ENCODE data around the gene SCAMP1.

Gene SCAMP1

DNA sequence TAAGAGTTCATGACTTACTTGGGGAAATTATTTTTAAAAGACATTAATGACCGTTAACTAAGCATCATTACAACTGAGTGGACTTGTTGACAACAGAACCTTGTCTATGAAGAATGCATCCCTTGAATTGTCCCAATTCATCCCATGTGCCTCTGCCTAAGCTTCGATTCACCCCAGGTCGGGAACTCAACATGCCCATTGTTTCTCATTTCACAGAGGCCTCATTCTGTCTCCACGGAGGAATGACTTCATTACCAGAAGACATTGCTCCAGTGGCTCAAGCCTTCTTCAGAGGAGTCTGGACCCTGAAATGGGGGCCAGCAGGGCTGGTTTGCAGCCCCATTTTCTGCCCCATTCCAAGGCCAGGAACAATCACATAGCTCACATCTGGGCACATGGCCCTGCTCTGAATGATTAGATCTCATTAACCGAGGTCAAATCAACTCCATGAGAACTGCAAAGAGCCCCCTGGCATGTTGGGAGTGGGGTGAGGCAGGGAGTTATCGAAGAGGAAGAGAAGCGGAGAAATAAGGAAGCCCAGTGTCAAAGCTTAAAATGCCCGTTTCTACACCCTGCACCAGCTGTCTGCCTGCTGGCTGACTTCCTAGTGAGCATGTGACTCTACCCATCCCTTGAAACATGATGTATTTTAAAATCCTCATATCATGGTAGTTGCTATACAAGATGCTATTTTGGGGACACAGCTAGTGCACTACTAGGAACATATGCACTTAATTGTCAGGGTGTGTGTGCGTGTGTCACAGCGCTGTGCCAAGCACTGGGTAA is 150.9 kb downstream of the SCAMP1 start:
- Histone ChIP-seq H3K27me3 (ENCODE audit: insufficient read depth, low read length) (no peaks in the 10 kb centered on the region), H3K9me3 (ENCODE audit: low read length) (no peaks in the 10 kb centered on the region), H3K4me3 (ENCODE audit: low read depth, low read length, poor library complexity, severe bottlenecking) (peak overlapping the region; percentile 65), H3K79me2 (ENCODE audit: insufficient read depth, low read length) (peaks cover 23% of the 10 kb centered on the region), H2AFZ (ENCODE audit: low read length) (no peak overlapping the region), H3F3A (ENCODE audit: insufficient read depth, low read length) (no peaks in the 10 kb centered on the region), H3K27ac (ENCODE audit: low read depth, low read length, poor library complexity, severe bottlenecking) (peak overlapping the region; percentile 67), H3K9ac (ENCODE audit: low read length) (peak overlapping the region; percentile 62; the same call in 1 of the 2 replicates), H4K20me1 (ENCODE audit: insufficient read depth, low read length) (no peaks in the 10 kb centered on the region), H3K9me2 (ENCODE audit: low read depth, low read length) (no peaks in the 10 kb centered on the region), H3K4me2 (ENCODE audit: low read length) (peak overlapping the region; percentile 74), H3K36me3 (ENCODE audit: insufficient read depth, low read length) (peaks cover 18% of the 10 kb centered on the region), H3K4me1 (ENCODE audit: insufficient read depth, low read length, severe bottlenecking) (peaks cover 68% of the 10 kb centered on the region)
- no peak for TF ChIP-seq EZH2 (IDR thresholded peaks at IDR 0.05; ENCODE audit: borderline replicate concordance, low read length)
- TF ChIP-seq, protein P1, sequence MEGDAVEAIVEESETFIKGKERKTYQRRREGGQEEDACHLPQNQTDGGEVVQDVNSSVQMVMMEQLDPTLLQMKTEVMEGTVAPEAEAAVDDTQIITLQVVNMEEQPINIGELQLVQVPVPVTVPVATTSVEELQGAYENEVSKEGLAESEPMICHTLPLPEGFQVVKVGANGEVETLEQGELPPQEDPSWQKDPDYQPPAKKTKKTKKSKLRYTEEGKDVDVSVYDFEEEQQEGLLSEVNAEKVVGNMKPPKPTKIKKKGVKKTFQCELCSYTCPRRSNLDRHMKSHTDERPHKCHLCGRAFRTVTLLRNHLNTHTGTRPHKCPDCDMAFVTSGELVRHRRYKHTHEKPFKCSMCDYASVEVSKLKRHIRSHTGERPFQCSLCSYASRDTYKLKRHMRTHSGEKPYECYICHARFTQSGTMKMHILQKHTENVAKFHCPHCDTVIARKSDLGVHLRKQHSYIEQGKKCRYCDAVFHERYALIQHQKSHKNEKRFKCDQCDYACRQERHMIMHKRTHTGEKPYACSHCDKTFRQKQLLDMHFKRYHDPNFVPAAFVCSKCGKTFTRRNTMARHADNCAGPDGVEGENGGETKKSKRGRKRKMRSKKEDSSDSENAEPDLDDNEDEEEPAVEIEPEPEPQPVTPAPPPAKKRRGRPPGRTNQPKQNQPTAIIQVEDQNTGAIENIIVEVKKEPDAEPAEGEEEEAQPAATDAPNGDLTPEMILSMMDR (IDR thresholded peaks at IDR 0.05; ENCODE audit: low read length) = no peak

DNA sequence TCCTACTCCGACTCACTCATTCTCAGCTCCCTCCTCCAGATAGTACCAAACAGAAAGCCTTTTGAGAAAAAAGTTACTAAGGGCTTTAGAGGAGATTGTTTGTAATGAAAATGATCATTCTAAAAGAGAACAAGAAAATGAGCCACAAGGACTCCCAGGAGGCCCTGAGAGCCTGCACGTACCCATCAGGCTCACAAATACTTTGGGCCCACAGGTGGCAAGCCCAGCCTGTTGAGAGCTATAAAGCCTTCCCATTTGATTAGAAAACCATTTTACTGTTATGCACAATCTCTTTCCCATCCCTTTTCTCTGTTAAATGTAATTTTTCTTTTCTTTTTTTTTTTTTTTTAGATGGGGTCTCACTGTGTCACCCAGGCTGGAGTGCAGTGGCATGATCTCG is 152.0 kb downstream of the SCAMP1 start:
- no peaks in the 10 kb centered on the region for H3K9me3 ChIP-seq (ENCODE audit: low read length)
- no peak for TF ChIP-seq EZH2 (IDR thresholded peaks at IDR 0.05; ENCODE audit: borderline replicate concordance, low read length)
- TF ChIP-seq, protein P1 (IDR thresholded peaks at IDR 0.05; ENCODE audit: low read length) = no peak
- H3K9me2 ChIP-seq (ENCODE audit: low read depth, low read length) = no peaks in the 10 kb centered on the region
- H3K27me3 ChIP-seq (ENCODE audit: insufficient read depth, low read length) = no peaks in the 10 kb centered on the region
- no peaks in the 10 kb centered on the region for H4K20me1 ChIP-seq (ENCODE audit: insufficient read depth, low read length)
- H3K4me1 ChIP-seq (ENCODE audit: insufficient read depth, low read length, severe bottlenecking) = peaks cover 57% of the 10 kb centered on the region
- no peaks in the 10 kb centered on the region for H3F3A ChIP-seq (ENCODE audit: insufficient read depth, low read length)
- no peak overlapping the region for H3K9ac ChIP-seq (ENCODE audit: low read length)
- H3K4me2 ChIP-seq (ENCODE audit: low read length) = peak overlapping the region; percentile 74; the same call in 1 of the 2 replicates
- H3K79me2 ChIP-seq (ENCODE audit: insufficient read depth, low read length) = peaks cover 23% of the 10 kb centered on the region
- H2AFZ ChIP-seq (ENCODE audit: low read length) = no peak overlapping the region
- H3K36me3 ChIP-seq (ENCODE audit: insufficient read depth, low read length) = peaks cover 18% of the 10 kb centered on the region; the same call in 1 of the 2 replicates
- peak overlapping the region; percentile 67 for H3K27ac ChIP-seq (ENCODE audit: low read depth, low read length, poor library complexity, severe bottlenecking)
- H3K4me3 ChIP-seq (ENCODE audit: low read depth, low read length, poor library complexity, severe bottlenecking) = no peak overlapping the region

DNA sequence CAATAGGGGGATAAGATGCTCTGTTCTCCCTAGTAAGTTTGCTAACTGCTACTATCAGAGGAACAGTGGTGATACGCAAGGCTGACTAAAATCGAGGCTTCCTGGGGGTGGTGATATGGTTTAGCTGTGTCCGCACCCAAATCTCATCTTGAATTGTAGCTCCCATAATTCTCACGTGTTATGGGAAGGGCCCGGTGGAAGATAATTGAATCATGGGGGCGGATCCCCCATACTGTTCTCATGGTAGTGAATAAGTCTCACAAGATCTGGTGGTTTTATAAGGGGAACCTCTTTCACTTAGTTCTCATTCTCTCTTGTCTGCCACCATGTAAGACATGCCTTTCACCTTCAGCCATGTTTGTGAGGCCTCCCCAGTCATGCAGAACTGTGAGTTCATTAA is 153.0 kb downstream of the SCAMP1 start:
- peaks cover 18% of the 10 kb centered on the region; the same call in 1 of the 2 replicates for H3K36me3 ChIP-seq (ENCODE audit: insufficient read depth, low read length)
- TF ChIP-seq, protein P1 (IDR thresholded peaks at IDR 0.05; ENCODE audit: low read length) = no peak
- TF ChIP-seq EZH2 (IDR thresholded peaks at IDR 0.05; ENCODE audit: borderline replicate concordance, low read length) = no peak
- no peaks in the 10 kb centered on the region for H3F3A ChIP-seq (ENCODE audit: insufficient read depth, low read length)
- H3K4me2 ChIP-seq (ENCODE audit: low read length) = no peak overlapping the region
- H3K9me3 ChIP-seq (ENCODE audit: low read length) = no peaks in the 10 kb centered on the region
- H3K27ac ChIP-seq (ENCODE audit: low read depth, low read length, poor library complexity, severe bottlenecking) = no peak overlapping the region
- H3K4me3 ChIP-seq (ENCODE audit: low read depth, low read length, poor library complexity, severe bottlenecking) = no peak overlapping the region
- H3K9ac ChIP-seq (ENCODE audit: low read length) = no peak overlapping the region
- peaks cover 14% of the 10 kb centered on the region for H3K79me2 ChIP-seq (ENCODE audit: insufficient read depth, low read length)
- no peaks in the 10 kb centered on the region for H3K27me3 ChIP-seq (ENCODE audit: insufficient read depth, low read length)
- no peak overlapping the region for H2AFZ ChIP-seq (ENCODE audit: low read length)
- H3K4me1 ChIP-seq (ENCODE audit: insufficient read depth, low read length, severe bottlenecking) = peaks cover 47% of the 10 kb centered on the region
- no peaks in the 10 kb centered on the region for H3K9me2 ChIP-seq (ENCODE audit: low read depth, low read length)
- no peaks in the 10 kb centered on the region for H4K20me1 ChIP-seq (ENCODE audit: insufficient read depth, low read length)

Data from OCI-LY1 (cell line).